Osteocyte (in vitro differentiated cells): Measurements from ENCODE around the gene RNF43. TPM values are rescaled to one million over a fixed set of nuclear protein-coding genes. Genes with fewer than 3 reads are reported as not detected.

Experiments used
- DNase-seq: peaks from one replicate; pipeline ENCODE4 v3.0.0; 2021; ENCODE audit warnings: mixed read lengths; ENCODE audit not compliant: unreplicated experiment; ENCODE audit errors: extremely low spot score
- H3K27ac Mint-ChIP-seq: one replicate; pipeline ENCODE4 v1.8.0; 2021; ENCODE audit warnings: mild to moderate bottlenecking, mixed read lengths; ENCODE audit not compliant: unreplicated experiment
- H3K27me3 Mint-ChIP-seq: one replicate; pipeline ENCODE4 v1.8.0; 2021; ENCODE audit warnings: mixed read lengths; ENCODE audit not compliant: unreplicated experiment
- H3K36me3 Mint-ChIP-seq: one replicate; pipeline ENCODE4 v1.8.0; 2021; ENCODE audit warnings: mixed read lengths; ENCODE audit not compliant: unreplicated experiment
- H3K4me1 Mint-ChIP-seq: one replicate; pipeline ENCODE4 v1.8.0; 2021; ENCODE audit warnings: mixed read lengths; ENCODE audit not compliant: unreplicated experiment
- H3K4me3 Mint-ChIP-seq: one replicate; pipeline ENCODE4 v1.8.0; 2021; ENCODE audit warnings: mild to moderate bottlenecking, moderate library complexity, mixed read lengths; ENCODE audit not compliant: unreplicated experiment
- H3K9me3 Mint-ChIP-seq: one replicate; pipeline ENCODE4 v1.8.0; 2021; ENCODE audit warnings: mixed read lengths; ENCODE audit not compliant: unreplicated experiment
- total RNA-seq: library from RNA; stranded (reverse); gene quantifications from 2 replicates; pipeline ENCODE4 v1.2.1, GENCODE V29; 2021
- TF ChIP-seq, protein P1 (sequence below): fragments of 200-600 bp; sonication (generic); IDR thresholded peaks from 2 replicates; pipeline ENCODE4 v1.5.0; 2021; ENCODE audit warnings: antibody characterized with exemption, mild to moderate bottlenecking, moderate library complexity

RNF43 gene
- total RNA-seq, 1 donor from 2014 or later, result not detected

DNA sequence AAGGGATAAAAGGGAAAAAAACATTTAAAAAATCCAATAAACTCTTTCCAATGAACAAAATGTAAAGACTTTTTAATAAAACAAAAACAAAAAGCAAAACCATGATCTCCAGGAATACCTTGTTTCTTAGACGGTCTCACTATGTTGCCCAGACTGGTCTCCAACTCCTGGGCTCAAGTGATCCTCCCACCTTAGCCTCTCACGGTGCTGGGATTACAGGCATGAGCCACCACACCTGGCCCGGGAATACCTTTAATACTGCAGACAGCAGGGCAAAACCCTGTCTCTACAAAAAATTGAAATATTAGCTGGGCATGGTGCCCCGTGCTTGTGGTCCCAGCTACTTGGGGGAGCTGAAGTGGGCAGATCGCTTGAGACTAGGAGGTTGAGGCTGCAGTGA is 7.9 kb downstream of the RNF43 start:
- no peak for DNase-seq
- H3K27ac Mint-ChIP-seq, result no peak overlapping the region
- no peaks in the 10 kb centered on the region for H3K36me3 Mint-ChIP-seq
- no peaks in the 10 kb centered on the region for H3K9me3 Mint-ChIP-seq
- no peak overlapping the region for H3K4me3 Mint-ChIP-seq
- peaks cover 37% of the 10 kb centered on the region for H3K27me3 Mint-ChIP-seq
- no peaks in the 10 kb centered on the region for H3K4me1 Mint-ChIP-seq
- TF ChIP-seq, protein P1, sequence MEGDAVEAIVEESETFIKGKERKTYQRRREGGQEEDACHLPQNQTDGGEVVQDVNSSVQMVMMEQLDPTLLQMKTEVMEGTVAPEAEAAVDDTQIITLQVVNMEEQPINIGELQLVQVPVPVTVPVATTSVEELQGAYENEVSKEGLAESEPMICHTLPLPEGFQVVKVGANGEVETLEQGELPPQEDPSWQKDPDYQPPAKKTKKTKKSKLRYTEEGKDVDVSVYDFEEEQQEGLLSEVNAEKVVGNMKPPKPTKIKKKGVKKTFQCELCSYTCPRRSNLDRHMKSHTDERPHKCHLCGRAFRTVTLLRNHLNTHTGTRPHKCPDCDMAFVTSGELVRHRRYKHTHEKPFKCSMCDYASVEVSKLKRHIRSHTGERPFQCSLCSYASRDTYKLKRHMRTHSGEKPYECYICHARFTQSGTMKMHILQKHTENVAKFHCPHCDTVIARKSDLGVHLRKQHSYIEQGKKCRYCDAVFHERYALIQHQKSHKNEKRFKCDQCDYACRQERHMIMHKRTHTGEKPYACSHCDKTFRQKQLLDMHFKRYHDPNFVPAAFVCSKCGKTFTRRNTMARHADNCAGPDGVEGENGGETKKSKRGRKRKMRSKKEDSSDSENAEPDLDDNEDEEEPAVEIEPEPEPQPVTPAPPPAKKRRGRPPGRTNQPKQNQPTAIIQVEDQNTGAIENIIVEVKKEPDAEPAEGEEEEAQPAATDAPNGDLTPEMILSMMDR, result no peak

DNA sequence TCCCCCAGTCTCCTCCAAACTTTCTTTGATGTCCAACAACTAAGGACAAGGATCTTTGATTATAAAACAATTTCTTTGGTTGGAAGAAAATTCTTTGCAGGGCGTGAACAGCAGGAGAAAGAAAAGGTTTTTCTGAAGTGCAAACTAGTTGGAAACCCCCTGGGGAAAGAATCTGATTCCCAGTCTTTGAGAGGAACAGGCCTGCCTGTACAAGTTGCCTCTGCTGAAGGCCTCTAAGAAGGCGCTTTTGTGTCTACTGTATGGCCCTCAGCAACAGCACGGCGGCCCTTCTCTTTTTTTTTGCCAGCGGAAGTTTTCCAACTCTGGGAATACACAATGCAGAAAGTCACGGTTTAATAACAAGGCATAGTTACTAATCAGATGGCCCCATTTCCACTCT is 14.0 kb downstream of the RNF43 start:
- no peak for DNase-seq
- H3K9me3 Mint-ChIP-seq, result no peaks in the 10 kb centered on the region
- H3K27me3 Mint-ChIP-seq, result peaks cover 43% of the 10 kb centered on the region
- no peak overlapping the region for H3K27ac Mint-ChIP-seq
- no peak overlapping the region for H3K4me3 Mint-ChIP-seq
- H3K36me3 Mint-ChIP-seq, result no peaks in the 10 kb centered on the region
- peaks cover 11% of the 10 kb centered on the region for H3K4me1 Mint-ChIP-seq
- TF ChIP-seq, protein P1, result no peak

DNA sequence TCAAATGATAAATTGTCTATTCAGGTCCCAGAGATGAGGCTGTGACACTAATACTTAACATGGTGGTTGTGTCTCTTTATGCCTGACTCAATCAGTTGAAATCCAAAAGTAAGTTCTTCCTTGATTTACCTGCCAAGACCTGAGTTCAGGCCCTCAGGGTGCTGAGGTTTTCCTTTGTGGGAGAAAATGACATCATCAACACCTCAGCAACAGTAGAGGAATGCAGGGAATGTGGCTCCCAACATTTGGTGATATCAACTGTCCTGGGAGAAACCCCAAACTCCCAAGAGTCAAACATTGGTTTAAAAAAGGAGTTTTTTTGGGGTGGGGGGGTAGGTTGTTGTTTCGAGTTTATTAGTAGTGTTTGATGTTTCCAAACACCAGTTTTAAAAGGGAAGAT is 14.7 kb downstream of the RNF43 start:
- H3K36me3 Mint-ChIP-seq, result no peaks in the 10 kb centered on the region
- peaks cover 11% of the 10 kb centered on the region for H3K4me1 Mint-ChIP-seq
- H3K9me3 Mint-ChIP-seq, result no peaks in the 10 kb centered on the region
- H3K27ac Mint-ChIP-seq, result no peak overlapping the region
- no peak for DNase-seq
- H3K4me3 Mint-ChIP-seq, result no peak overlapping the region
- TF ChIP-seq, protein P1, result no peak
- peaks cover 48% of the 10 kb centered on the region for H3K27me3 Mint-ChIP-seq

DNA sequence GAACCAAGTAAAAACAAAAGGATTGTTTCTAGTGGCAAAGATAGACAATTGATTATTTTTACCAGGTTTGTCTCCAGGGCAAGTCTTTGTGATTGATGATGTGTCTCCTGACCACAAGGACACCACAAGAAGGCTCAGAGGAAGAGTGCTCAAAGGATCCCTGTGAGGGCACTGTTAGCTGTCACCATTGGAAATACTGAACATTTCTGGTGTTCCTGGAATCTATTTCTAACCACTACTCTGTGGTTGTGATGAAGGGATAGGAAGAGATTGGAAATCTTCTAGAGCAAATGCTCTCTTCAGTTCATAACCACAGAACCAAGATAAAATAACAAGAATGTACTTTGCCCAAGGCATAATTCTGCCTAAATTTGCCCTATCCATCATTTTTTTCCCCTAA is 15.3 kb downstream of the RNF43 start:
- H3K9me3 Mint-ChIP-seq, result no peaks in the 10 kb centered on the region
- peaks cover 11% of the 10 kb centered on the region for H3K4me1 Mint-ChIP-seq
- H3K27me3 Mint-ChIP-seq, result peaks cover 53% of the 10 kb centered on the region
- no peaks in the 10 kb centered on the region for H3K36me3 Mint-ChIP-seq
- TF ChIP-seq, protein P1, result no peak
- DNase-seq, result no peak
- H3K27ac Mint-ChIP-seq, result no peak overlapping the region
- H3K4me3 Mint-ChIP-seq, result no peak overlapping the region

DNA sequence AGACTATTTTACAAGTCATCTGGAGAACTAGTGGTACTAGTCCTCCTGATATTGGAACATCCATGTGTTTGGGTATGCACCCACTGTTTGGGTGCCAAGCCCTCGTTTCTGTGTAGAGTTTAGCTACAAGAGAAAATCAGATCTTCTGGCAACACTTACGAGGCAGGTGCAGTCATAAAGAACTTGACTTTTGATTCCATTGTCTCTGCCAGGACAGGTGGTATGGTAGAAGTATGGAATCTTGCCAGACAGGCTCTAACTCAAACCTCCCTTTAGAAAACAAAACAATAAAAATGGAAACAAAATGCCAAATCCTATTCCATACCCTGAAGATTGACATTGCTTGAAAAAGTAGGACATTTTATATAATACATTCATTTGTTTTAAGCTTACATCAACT is 16.0 kb downstream of the RNF43 start:
- H3K4me1 Mint-ChIP-seq, result peaks cover 11% of the 10 kb centered on the region
- no peaks in the 10 kb centered on the region for H3K9me3 Mint-ChIP-seq

More for the DNA sequence above, 16.0 kb downstream of the RNF43 start:
- TF ChIP-seq, protein P1, result no peak
- DNase-seq, result no peak
- no peak overlapping the region for H3K27ac Mint-ChIP-seq
- H3K4me3 Mint-ChIP-seq, result no peak overlapping the region
- peaks cover 57% of the 10 kb centered on the region for H3K27me3 Mint-ChIP-seq
- no peaks in the 10 kb centered on the region for H3K36me3 Mint-ChIP-seq
